HG03439 (cell line): ENCODE data around the gene TAS2R16.

Source experiments
- ATAC-seq: cut with Tn5 transposase; IDR thresholded peaks from one replicate; pipeline ENCODE4 v1.9.1; 2021; ENCODE audit warnings: mild to moderate bottlenecking, moderate library complexity; ENCODE audit not compliant: unreplicated experiment

The TAS2R16 gene, protein sequence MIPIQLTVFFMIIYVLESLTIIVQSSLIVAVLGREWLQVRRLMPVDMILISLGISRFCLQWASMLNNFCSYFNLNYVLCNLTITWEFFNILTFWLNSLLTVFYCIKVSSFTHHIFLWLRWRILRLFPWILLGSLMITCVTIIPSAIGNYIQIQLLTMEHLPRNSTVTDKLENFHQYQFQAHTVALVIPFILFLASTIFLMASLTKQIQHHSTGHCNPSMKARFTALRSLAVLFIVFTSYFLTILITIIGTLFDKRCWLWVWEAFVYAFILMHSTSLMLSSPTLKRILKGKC

DNA sequence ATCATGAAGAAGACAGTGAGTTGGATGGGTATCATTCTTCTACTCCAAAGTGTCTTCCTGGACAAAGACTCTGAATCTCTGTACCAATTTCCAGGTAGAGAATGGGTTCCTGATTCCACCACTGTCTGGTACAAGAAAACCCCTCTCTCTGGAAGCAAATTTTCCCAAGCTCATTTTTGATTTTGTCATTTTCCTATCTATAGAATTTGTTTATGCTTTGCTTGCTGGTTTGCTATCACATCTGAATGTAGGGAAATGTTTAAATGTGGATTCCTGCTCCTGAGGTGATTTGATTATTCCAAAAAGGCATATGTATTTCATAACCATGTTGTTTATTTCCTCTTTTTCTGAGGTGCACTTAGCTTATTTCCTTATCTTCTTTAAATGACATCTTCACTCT lies at the start of gene TAS2R16:
TSS of gene TAS2R16 (minus strand) at position 101 of the 400 bp plus-strand sequence. CDS start at position 35, 66 bp downstream.
- no peak for ATAC-seq

DNA sequence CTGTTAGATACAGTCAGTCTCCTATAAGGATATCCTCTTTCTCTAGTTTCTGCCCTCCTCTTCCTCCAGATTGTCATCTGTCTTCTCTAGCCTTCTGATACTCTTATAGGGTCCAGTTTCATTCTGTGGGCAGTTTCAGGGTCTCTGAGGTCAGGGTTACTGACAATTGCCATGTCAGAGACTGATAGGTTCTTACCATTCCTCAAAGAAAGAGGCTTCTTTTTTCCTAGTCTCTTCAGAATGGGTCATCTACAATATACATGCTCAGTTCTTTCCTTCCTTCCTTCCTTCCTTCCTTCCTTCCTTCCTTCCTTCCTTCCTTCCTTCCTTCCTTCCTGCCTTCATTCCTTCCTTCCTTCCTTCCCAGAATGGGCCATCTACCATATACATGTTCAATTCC lies 48.1 kb upstream of the TAS2R16 start:
- ATAC-seq, result no peak

DNA sequence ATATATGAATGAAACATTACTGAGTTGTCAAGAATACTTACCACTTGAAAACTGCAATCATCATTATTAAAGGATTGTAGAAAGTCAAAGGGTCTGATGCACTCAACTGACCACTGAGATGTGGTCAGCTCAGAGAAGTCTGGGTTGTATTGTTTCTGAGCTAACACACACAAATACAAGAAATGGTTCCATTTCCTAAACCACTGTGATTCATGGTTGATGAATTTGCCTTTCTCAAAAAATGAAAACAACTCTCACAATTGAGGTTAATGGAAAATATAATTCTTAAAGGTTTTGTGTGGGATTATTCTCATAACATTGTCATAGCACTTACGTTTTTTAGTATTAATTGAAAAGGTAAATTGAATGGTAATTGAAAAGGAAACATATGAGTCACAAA lies 45.6 kb upstream of the TAS2R16 start:
- ATAC-seq, result no peak

DNA sequence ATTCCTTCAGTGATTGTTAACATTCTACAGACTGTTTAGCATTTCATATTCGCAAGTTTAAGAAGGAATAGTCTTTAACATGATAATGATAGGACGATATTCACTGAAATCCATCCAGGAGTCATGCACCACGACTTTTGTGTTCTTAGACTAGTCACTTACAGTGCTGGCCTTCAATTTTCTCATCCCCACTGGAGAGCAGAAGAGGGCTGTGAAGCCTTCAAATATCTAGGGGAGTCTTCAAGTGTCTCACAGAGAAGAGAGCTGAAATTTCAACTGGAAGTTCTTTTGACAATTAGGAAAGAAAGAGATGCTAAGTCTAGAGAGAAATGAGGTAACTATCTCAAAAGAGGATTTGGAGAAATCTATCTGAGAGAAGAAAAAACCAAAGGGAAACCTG lies 43.8 kb upstream of the TAS2R16 start:
- ATAC-seq, result no peak

DNA sequence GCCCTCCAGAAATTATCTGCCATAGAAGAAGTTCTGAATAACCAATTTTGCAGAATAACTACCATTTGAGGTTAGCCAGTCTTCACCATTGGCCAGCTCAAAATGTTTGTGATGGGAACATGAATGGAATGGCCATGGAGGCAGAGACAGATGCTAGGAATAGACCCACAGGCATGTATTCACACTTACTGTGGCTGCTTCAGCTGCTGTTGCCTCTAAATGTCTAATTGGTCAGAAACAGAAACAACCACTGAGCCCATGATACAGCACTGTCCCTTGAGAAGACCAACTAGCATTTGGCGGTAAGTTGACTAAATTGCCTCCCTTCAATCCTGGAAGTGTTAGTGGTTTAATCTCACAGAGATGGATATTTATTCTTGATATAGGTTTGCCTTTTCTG lies 38.6 kb upstream of the TAS2R16 start:
- ATAC-seq, result no peak

DNA sequence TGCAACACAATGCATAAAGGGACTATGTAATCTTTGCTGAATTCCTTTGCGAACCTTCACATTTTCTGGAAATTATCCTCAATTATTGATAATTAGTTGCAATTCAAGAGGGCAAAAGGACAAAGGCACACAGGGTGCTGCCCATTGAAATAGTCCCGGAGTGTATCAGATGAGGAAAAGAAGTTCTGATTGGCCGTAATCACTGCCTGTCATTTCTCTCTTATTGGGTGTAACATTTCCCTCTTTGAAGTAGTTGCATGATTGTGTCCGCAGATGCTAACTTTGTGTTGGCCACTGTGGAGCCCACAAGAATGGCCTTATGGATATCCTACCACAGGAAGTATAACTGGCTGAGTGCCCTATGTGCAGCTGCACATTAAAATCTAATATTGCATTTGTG lies 35.1 kb upstream of the TAS2R16 start:
- ATAC-seq, result no peak

DNA sequence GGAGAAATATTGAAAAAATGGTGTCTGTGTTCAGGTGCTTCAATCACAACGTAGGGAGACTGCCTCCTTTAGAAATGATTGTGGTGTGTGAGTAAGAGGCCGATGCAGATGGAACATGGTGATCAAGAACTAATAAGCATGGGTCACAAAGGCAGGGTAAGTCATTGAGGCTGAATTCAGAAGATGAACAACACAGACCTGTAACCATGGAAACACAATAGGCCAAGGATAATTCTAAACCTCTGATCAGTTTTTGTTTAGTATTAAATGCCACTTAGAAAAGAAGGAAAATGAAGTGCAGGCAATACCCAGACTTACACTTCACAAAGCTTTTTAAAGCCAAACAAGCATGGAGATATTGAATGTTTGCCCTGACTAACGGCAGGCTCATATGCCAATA lies 32.8 kb upstream of the TAS2R16 start:
- ATAC-seq, result no peak

DNA sequence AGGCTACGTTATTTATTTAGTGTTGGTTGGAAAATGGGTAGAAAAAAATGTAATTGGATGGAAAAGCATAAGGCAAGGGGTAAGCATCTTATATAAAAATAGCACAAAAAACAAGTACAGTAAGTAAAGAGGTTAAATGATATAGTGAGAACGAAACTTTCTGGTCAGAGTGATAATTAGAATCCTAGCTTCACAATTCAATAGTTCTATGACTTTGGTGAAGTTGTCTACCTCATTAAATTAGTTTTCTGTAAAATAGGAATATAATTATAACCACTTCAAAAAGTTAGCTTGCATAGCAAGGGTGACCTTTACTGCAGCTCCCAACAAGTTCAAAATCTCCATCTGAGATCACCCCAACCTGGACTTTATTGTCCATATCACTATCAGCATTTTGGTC lies 30.8 kb upstream of the TAS2R16 start:
- ATAC-seq, result no peak

DNA sequence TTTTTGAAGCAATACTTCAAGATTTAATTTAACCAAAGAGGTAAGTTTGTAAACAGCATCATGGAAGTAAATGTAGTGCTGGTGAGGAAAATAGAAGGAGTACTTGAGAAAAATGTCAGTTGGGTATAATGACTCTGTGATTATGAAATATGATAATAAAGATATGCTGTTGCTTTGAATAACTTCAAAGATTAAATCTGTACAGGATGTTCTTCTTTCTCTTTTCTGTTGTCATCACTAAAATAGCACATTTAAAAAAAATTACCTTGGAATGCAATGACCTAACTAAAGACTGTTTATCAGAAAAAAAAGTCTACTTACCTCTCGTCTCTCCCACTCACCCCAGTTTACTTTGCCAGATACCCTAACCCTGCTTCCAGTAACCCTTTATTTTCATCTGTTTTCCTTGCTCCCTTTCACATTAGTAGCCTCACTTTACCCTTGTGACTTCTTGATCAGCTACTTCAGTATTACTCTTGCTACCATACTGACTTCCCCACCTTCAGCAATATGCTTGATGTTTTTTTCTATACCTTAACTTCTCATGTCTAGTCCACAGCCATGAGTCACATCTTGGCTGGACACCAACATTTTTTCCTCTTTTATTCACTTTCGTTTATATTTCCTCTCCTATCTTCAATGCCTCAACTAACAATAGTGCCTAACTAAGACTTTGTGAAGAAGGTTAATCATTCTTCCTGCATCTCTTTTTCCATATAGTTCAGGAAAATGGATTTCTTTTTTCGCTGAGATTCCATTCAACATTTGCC lies 29.7 kb upstream of the TAS2R16 start:
- no peak for ATAC-seq

DNA sequence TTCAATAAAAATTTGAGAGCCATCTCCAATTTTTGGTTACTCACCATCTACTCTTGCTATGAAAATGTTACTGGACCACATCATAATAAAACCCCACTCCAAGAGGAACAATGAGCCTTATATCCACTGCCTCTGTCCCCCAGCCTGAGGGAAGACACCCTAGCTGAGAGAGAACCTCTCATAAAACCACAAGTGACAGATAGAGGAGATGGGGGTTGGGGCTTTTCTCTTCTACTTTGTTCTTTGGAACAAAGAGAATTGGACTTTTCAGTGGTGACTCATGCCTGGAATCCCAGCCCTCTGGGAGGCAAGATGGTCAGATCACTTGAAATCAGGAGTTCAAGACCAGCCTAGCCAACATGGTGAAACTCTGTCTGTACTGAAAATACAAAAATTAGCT lies 27.6 kb upstream of the TAS2R16 start:
- ATAC-seq, result no peak

DNA sequence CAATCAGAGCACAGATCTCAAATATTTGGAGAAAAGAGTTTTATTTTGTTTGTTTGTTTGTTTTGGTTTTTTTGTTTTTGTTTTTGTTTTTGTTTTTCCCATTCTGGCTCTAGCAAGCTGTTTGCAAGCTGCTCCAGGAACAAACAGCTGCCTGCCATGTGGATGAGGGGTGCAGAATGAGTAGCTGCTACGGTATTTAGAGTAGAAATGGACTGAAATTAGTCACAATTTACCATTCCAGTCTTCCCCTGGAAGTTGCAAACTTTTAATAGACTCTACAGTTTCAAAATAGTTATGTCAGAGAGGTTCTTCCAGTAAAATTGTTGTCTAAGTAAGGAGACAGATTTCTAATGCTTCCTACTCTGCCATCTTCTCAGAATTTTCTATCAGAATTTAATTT lies 27.1 kb upstream of the TAS2R16 start:
- ATAC-seq, result no peak

DNA sequence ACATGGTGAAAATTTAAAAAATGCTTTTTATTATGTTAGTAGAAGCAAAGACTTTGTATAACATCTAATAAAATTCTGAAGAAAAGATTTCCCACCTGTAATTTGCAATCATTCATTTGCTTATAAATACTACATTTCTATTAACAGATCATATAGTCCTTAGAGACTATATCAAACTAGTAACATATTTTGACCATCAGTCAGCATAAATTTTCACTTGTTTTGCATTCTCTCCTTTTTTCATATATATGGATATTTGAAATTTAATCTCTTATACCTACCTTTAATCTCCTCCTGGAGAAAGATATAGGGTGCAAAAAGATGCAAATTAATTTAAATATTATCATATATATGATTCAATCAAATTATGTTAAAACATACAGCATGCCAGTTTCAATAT lies 16.9 kb upstream of the TAS2R16 start:
- no peak for ATAC-seq

DNA sequence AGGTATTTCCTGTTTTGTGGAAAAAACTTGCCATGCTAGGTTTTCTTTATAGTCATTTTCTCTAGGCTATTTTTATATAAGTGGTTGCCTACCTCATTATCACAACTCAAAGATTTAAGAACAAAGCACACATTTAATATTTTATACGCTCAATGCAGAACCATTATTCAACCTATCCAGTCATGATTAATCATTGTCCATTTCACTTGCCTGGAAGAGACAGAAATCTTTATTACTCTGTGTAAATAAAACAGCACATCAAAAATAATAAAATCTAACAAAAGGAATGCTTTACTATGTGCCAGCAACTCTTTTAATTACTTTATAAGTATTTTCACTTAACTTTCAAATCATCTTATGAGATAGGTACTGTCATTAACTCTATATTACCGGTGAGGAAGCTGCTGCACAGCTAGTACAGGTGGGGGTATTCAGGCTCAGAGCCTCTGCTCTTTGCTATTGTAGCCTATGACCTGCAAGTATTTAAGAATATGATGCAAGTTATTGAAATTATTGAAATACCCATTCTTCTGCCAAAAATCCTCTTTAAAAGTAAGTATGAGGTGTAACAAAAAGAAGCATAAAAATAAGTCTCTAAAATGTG lies 16.4 kb upstream of the TAS2R16 start:
- no peak for ATAC-seq

DNA sequence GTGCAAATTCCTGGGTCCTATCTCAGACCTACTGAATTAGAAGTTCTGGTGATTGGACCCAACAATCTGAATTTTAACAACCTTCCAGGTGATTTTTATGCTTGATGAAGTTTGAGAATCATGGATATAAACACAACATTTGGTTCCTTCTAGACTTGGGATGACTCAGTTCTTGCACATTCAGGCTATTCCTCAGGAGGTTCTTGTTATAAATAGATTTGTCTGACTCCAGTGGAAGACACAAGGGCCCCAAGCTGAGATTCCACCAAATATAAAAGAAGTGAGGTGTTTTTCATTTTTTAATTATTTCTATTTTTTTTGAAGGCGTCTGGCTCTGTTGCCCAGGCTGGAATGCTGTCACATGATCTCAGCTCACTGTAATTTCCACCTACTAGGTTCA lies 9.4 kb upstream of the TAS2R16 start:
- no peak for ATAC-seq

DNA sequence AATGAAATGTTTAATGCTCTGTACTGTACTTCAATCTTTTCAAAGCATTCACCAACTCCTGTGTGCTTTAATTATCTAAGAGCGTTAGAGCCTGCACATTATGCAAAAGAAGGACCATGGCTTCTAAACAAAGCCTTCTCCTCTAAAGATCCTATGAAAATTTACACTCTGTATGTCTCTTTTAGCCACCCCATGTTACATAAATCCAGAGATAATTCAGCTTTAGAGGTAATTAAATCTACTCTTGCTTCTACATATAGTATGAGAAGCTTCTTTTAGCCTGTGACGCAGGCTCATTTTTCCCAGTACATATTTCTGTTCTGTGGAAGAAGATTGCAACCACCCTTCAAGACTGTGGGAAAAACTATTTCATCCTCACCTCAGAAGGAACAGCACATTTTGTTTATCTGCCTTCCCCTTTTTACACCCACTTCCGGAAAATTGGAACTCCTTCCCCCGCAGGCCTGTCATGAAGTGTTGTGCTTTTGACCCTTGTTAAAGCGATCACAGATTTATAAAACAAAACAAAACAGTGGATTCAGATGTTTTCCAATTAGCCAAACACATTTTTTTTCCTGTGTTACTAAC lies 8.1 kb upstream of the TAS2R16 start:
- no peak for ATAC-seq

DNA sequence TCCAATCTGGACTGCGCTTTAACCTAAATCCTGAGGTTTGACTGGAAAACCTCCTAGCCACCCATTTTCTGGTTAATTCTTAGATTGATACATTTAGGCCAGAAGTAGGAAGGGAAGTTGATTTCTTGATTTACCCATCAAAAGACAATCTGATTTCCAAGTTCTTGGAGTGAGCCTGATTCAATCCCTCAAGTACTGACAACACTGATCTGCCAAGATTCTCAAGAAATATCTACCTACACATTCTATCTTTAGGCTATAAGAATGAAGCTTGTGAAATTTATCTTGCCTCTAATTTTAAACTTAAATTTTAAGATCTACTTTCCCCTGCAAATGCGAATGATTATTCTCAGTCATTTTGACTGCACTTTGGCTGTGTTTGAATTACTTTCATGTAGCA lies 5.9 kb downstream of the TAS2R16 start:
- no peak for ATAC-seq

DNA sequence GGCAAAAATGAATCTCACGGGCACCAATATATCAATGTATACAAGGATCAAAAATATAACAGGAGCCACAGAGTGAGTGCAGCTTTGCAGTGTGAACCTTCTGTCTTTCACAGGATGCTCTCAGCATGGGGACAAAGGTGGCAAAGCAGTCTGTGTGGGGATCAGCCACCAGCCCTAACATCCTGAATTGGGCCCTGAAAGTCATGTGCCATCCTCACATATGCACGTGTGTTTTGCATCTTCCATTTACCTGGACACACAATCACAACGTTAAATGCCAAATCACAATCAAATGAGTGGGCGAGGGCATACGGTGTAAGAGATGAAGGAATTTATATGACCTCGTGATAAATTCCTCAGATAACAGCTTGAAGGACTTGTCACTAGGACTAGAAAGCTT lies 6.5 kb downstream of the TAS2R16 start:
- no peak for ATAC-seq

DNA sequence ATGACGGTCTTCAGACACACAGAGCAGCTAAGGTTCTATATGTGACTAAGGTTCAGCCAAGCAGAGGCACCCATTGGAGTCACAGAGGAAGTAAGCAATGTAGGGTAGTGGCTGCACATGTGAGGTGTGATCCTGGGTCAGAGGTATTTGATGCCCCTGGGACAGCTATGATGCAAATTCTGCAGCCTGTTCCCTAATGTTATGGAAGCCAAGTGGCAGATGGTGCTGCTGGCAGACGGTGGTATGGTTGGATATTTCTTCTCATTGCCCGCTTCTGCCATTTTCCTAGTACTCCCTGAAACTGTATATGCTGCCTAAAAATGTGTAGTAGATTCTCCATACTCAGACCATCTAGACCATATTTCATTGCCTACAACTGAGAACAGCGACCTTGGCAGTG lies 7.2 kb downstream of the TAS2R16 start:
- no peak for ATAC-seq

DNA sequence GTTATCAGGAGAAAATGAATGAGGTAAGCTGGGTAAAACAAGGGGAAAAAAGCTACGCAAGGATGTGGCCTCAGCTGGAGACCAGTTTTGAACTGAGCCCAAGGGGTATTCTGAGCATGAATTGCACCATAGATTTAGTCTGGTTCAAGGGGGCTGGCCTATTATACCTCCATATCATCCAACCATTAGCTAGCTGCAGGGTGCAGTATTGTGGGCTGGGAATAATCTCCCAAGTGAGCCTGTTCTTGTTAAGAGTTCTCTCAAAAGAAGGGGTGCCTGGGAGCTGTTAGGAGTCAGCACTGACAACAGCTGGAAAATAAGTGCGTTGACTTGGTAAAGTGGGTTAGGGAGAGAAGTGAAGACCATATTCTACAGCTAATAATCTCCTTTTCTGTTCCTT lies 8.0 kb downstream of the TAS2R16 start:
- ATAC-seq, result no peak

DNA sequence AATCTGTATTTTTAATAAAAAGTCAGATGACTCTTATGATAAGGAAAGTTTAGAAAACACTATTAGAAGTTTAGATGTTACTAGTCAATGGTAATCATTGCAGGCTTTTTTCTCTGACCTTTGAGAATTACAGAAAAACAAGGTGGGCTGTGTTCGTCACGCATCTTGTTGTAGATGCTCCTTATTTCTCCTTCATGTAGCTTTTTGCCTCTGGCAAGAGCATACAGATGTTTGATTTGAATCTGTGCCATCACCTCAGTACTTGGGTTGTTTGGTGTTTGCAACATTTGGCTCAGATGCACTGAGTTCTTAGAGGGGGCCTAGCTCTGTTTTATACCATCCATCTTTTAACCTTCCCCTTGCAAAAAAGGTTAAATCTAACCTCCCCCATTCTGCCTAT lies 11.5 kb downstream of the TAS2R16 start:
- ATAC-seq, result no peak

DNA sequence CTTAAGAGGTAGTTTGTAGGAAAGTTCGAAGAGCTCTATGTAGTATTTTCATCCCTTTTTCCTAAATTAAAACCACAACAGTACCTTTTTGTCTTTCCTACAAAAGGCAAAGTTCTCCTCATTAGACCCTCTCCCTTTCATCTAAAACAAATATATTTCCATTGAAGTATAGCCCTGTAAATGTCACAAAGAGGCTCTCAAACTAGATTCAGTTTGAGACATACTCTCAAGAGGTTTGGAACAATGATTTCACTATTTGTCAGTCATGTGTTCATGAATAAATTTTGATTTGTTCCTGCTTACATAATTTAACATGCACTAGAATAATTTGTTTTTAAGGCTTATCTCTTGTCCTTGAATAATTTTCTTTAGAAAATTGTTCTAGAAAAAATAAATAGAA lies 12.2 kb downstream of the TAS2R16 start:
- ATAC-seq, result no peak

DNA sequence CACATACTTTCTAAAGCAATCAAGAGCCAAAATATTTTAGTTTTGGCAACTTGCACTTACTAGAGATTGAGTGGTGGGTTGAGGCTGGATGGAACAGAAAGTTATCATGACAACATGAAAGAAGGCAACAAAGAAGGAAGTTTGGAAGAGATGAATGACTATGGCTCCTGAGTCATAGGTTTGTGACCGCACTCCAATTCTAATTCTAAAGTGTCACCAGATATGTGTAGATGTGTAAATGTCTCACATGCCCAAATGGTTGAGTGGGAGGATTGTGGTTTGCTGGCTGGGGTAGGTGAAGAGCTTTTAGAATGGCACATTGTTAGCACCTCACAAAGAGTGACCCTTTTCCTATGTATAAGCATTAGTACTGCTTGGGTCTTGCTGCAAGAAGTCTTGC lies 20.2 kb downstream of the TAS2R16 start:
- no peak for ATAC-seq
